ENCODE results near the gene SLC28A3.

The SLC28A3 gene

GRCh38 chr9:84300271-84300670, 40.3 kb downstream of the SLC28A3 start:
- Histone ChIP-seq H3K4me1 (ENCODE audit: insufficient read depth, low read length) (peaks cover 15% of the 10 kb centered on the region), H3K36me3 (ENCODE audit: insufficient read depth, low read length) (no peaks in the 10 kb centered on the region), H3K9me3 (ENCODE audit: insufficient read depth, low read depth, low read length) (no peaks in the 10 kb centered on the region), H3K9ac (ENCODE audit: low read depth, low read length) (no peak overlapping the region), H3K27ac (ENCODE audit: low read depth, low read length) (peak overlapping the region; percentile 23; the same call in 1 of the 2 replicates), H3K4me3 (ENCODE audit: low read length) (no peak overlapping the region), H3K27me3 (ENCODE audit: insufficient read depth, low read length) (no peaks in the 10 kb centered on the region)
- WGBS: 57% methylated on average over 5 of the region's 5 CpGs

GRCh38 chr9:84297162-84297821, 43.3 kb downstream of the SLC28A3 start:
- no peak overlapping the region for H3K9ac ChIP-seq (ENCODE audit: low read depth, low read length)

GRCh38 chr9:84296146-84296843, 44.3 kb downstream of the SLC28A3 start:
- H3K9me3 ChIP-seq (ENCODE audit: insufficient read depth, low read depth, low read length): no peaks in the 10 kb centered on the region
- 64% methylated on average over 6 of the region's 7 CpGs for WGBS
- peaks cover 13% of the 10 kb centered on the region for H3K4me1 ChIP-seq (ENCODE audit: insufficient read depth, low read length)
- no peak overlapping the region for H3K4me3 ChIP-seq (ENCODE audit: low read length)
- no peaks in the 10 kb centered on the region for H3K27me3 ChIP-seq (ENCODE audit: insufficient read depth, low read length)
- H3K9ac ChIP-seq (ENCODE audit: low read depth, low read length): no peak overlapping the region
- H3K27ac ChIP-seq (ENCODE audit: low read depth, low read length): no peak overlapping the region
- no peaks in the 10 kb centered on the region for H3K36me3 ChIP-seq (ENCODE audit: insufficient read depth, low read length)

More at GRCh38 chr9:84297162-84297821, 43.3 kb downstream of the SLC28A3 start:
- WGBS: 97% methylated on average over 4 of the region's 4 CpGs
- no peak overlapping the region for H3K4me3 ChIP-seq (ENCODE audit: low read length)
- H3K27ac ChIP-seq (ENCODE audit: low read depth, low read length): no peak overlapping the region
- no peaks in the 10 kb centered on the region for H3K27me3 ChIP-seq (ENCODE audit: insufficient read depth, low read length)
- peaks cover 13% of the 10 kb centered on the region for H3K4me1 ChIP-seq (ENCODE audit: insufficient read depth, low read length)
- no peaks in the 10 kb centered on the region for H3K9me3 ChIP-seq (ENCODE audit: insufficient read depth, low read depth, low read length)
- H3K36me3 ChIP-seq (ENCODE audit: insufficient read depth, low read length): no peaks in the 10 kb centered on the region

GRCh38 chr9:84294241-84294950, 46.2 kb downstream of the SLC28A3 start:
- Histone ChIP-seq H3K4me3 (ENCODE audit: low read length) (no peak overlapping the region), H3K27ac (ENCODE audit: low read depth, low read length) (no peak overlapping the region), H3K36me3 (ENCODE audit: insufficient read depth, low read length) (no peaks in the 10 kb centered on the region), H3K27me3 (ENCODE audit: insufficient read depth, low read length) (no peaks in the 10 kb centered on the region), H3K9me3 (ENCODE audit: insufficient read depth, low read depth, low read length) (no peaks in the 10 kb centered on the region), H3K4me1 (ENCODE audit: insufficient read depth, low read length) (peaks cover 17% of the 10 kb centered on the region), H3K9ac (ENCODE audit: low read depth, low read length) (no peak overlapping the region)
- 91% methylated on average over 5 of the region's 5 CpGs for WGBS

GRCh38 chr9:84293001-84293798, 47.4 kb downstream of the SLC28A3 start:
- no peak overlapping the region for H3K9ac ChIP-seq (ENCODE audit: low read depth, low read length)
- no peaks in the 10 kb centered on the region for H3K9me3 ChIP-seq (ENCODE audit: insufficient read depth, low read depth, low read length)
- peaks cover 17% of the 10 kb centered on the region for H3K4me1 ChIP-seq (ENCODE audit: insufficient read depth, low read length)
- no peaks in the 10 kb centered on the region for H3K27me3 ChIP-seq (ENCODE audit: insufficient read depth, low read length)
- H3K36me3 ChIP-seq (ENCODE audit: insufficient read depth, low read length): no peaks in the 10 kb centered on the region
- no peak overlapping the region for H3K4me3 ChIP-seq (ENCODE audit: low read length)
- no peak overlapping the region for H3K27ac ChIP-seq (ENCODE audit: low read depth, low read length)
- 94% methylated on average over 4 of the region's 4 CpGs for WGBS

- H3K9me3 ChIP-seq (ENCODE audit: insufficient read depth, low read depth, low read length): no peaks in the 10 kb centered on the region
- H3K27me3 ChIP-seq (ENCODE audit: insufficient read depth, low read length): no peaks in the 10 kb centered on the region
- no peak overlapping the region for H3K9ac ChIP-seq (ENCODE audit: low read depth, low read length)
- H3K4me1 ChIP-seq (ENCODE audit: insufficient read depth, low read length): peaks cover 8% of the 10 kb centered on the region; the same call in 1 of the 2 replicates
- no peaks in the 10 kb centered on the region for H3K36me3 ChIP-seq (ENCODE audit: insufficient read depth, low read length)
- no peak overlapping the region for H3K27ac ChIP-seq (ENCODE audit: low read depth, low read length)
- 73% methylated on average over 2 of the region's 2 CpGs for WGBS
- H3K4me3 ChIP-seq (ENCODE audit: low read length): no peak overlapping the region
These were observed 55.2 kb downstream of the SLC28A3 start for GRCh38 chr9:84285381-84285780.

GRCh38 chr9:84283946-84284345, 56.6 kb downstream of the SLC28A3 start:
- H3K4me1 ChIP-seq (ENCODE audit: insufficient read depth, low read length): peaks cover 5% of the 10 kb centered on the region; the same call in 1 of the 2 replicates
- H3K36me3 ChIP-seq (ENCODE audit: insufficient read depth, low read length): no peaks in the 10 kb centered on the region
- H3K4me3 ChIP-seq (ENCODE audit: low read length): no peak overlapping the region
- H3K9ac ChIP-seq (ENCODE audit: low read depth, low read length): no peak overlapping the region
- H3K27me3 ChIP-seq (ENCODE audit: insufficient read depth, low read length): no peaks in the 10 kb centered on the region
- 96% methylated on average over 6 of the region's 6 CpGs for WGBS
- H3K9me3 ChIP-seq (ENCODE audit: insufficient read depth, low read depth, low read length): no peaks in the 10 kb centered on the region
- no peak overlapping the region for H3K27ac ChIP-seq (ENCODE audit: low read depth, low read length)

GRCh38 chr9:84278130-84278529, 62.4 kb downstream of the SLC28A3 start:
- Histone ChIP-seq H3K4me3 (ENCODE audit: low read length) (no peak overlapping the region), H3K27ac (ENCODE audit: low read depth, low read length) (no peak overlapping the region), H3K27me3 (ENCODE audit: insufficient read depth, low read length) (0 out of 2 replicates have a peak, but pooled peaks cover 5% of the 10 kb centered on the region), H3K4me1 (ENCODE audit: insufficient read depth, low read length) (peaks cover 17% of the 10 kb centered on the region), H3K36me3 (ENCODE audit: insufficient read depth, low read length) (no peaks in the 10 kb centered on the region), H3K9ac (ENCODE audit: low read depth, low read length) (no peak overlapping the region), H3K9me3 (ENCODE audit: insufficient read depth, low read depth, low read length) (no peaks in the 10 kb centered on the region)
- WGBS: 88% methylated on average over 1 of the region's 1 CpG

GRCh38 chr9:84277646-84278045, 62.9 kb downstream of the SLC28A3 start:
- H3K4me1 ChIP-seq (ENCODE audit: insufficient read depth, low read length): peaks cover 17% of the 10 kb centered on the region
- no peak overlapping the region for H3K4me3 ChIP-seq (ENCODE audit: low read length)
- H3K27me3 ChIP-seq (ENCODE audit: insufficient read depth, low read length): 0 out of 2 replicates have a peak, but pooled peaks cover 7% of the 10 kb centered on the region
- H3K36me3 ChIP-seq (ENCODE audit: insufficient read depth, low read length): no peaks in the 10 kb centered on the region
- 93% methylated on average over 3 of the region's 3 CpGs for WGBS
- H3K27ac ChIP-seq (ENCODE audit: low read depth, low read length): no peak overlapping the region
- no peak overlapping the region for H3K9ac ChIP-seq (ENCODE audit: low read depth, low read length)
- H3K9me3 ChIP-seq (ENCODE audit: insufficient read depth, low read depth, low read length): no peaks in the 10 kb centered on the region

GRCh38 chr9:84276741-84277140, 63.8 kb downstream of the SLC28A3 start:
- Histone ChIP-seq H3K9me3 (ENCODE audit: insufficient read depth, low read depth, low read length) (no peaks in the 10 kb centered on the region), H3K4me3 (ENCODE audit: low read length) (no peak overlapping the region), H3K9ac (ENCODE audit: low read depth, low read length) (no peak overlapping the region), H3K4me1 (ENCODE audit: insufficient read depth, low read length) (peaks cover 22% of the 10 kb centered on the region), H3K36me3 (ENCODE audit: insufficient read depth, low read length) (no peaks in the 10 kb centered on the region), H3K27ac (ENCODE audit: low read depth, low read length) (no peak overlapping the region), H3K27me3 (ENCODE audit: insufficient read depth, low read length) (peaks cover 16% of the 10 kb centered on the region; the same call in 1 of the 2 replicates)
- WGBS: 70% methylated on average over 3 of the region's 3 CpGs

Data from HUES64 (cell line).